Ishikawa (cell line): ENCODE results near the gene SPOCK1.

Experiments used
- CREB1 ChIP-seq: IDR thresholded peaks from 2 replicates; pipeline ENCODE4 v1.6.1; 2012; ENCODE audit warnings: low read depth
- EP300 ChIP-seq: IDR thresholded peaks from 2 replicates; pipeline ENCODE4 v1.6.1; 2012; ENCODE audit warnings: borderline replicate concordance
- FOXM1 ChIP-seq: IDR thresholded peaks from 2 replicates; pipeline ENCODE4 v1.6.1; 2012; ENCODE audit warnings: low read depth, borderline replicate concordance
- MAX ChIP-seq: IDR thresholded peaks from 2 replicates; pipeline ENCODE4 v1.6.1; 2012
- REST ChIP-seq: IDR thresholded peaks from 2 replicates; pipeline ENCODE4 v1.6.1; 2012; ENCODE audit warnings: low read depth, mild to moderate bottlenecking
- TAF1 ChIP-seq: IDR thresholded peaks from 2 replicates; pipeline ENCODE4 v1.6.1; 2012; ENCODE audit warnings: low read depth, mild to moderate bottlenecking
- TCF12 ChIP-seq: IDR thresholded peaks from 2 replicates; pipeline ENCODE4 v1.6.1; 2012; ENCODE audit warnings: low read depth
- USF1 ChIP-seq: IDR thresholded peaks from 2 replicates; pipeline ENCODE4 v1.6.1; 2012

DNA sequence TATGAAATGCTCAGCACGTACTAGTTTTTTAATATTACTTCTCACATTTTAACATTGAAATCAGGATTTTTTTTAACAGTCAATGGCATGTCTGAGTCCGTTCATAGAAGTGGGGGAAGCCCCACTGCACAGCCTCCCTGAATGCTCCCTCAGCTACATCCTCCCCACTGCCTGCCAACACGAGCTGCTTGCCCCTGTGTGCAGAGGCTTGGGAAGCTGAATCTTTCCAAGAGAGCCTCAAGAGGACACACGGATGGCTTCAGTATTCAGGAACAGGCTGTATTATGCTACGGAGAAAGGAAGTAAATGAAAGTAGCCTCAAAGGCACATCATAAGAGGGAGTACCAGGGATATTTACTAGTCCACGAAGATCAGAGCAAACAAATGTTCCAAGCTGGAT, 248.7 kb downstream of the SPOCK1 start:
- TF ChIP-seq USF1 (no peak), MAX (no peak), REST (no peak), TCF12 (no peak), EP300 (no peak), FOXM1 (no peak), TAF1 (no peak), CREB1 (no peak)
